ENCODE results near the gene INPP4B.

DNA sequence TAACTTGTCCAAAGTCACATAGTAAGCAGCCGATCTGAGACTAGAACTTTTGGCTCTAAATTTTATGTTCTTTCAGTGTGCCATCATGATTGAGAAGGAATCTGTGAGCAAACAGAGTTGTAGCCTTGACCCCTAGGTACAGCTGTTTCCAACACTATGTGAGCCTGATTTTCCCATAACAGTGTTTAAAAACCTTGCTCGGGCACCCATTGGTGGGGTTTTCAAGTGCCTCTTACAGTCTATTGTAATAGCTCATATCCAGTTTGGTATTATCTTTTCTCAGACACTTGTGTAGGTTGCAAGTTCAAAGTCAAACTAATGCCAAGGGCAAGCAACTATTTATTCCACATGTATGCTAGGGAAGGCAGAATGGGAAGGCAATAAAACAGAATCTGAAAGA lies 467.9 kb downstream of the INPP4B start:
- TF ChIP-seq, protein P1, sequence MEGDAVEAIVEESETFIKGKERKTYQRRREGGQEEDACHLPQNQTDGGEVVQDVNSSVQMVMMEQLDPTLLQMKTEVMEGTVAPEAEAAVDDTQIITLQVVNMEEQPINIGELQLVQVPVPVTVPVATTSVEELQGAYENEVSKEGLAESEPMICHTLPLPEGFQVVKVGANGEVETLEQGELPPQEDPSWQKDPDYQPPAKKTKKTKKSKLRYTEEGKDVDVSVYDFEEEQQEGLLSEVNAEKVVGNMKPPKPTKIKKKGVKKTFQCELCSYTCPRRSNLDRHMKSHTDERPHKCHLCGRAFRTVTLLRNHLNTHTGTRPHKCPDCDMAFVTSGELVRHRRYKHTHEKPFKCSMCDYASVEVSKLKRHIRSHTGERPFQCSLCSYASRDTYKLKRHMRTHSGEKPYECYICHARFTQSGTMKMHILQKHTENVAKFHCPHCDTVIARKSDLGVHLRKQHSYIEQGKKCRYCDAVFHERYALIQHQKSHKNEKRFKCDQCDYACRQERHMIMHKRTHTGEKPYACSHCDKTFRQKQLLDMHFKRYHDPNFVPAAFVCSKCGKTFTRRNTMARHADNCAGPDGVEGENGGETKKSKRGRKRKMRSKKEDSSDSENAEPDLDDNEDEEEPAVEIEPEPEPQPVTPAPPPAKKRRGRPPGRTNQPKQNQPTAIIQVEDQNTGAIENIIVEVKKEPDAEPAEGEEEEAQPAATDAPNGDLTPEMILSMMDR (IDR thresholded peaks at IDR 0.05): no peak
- TF ChIP-seq POLR2A (IDR thresholded peaks at IDR 0.05): no peak

All from body of pancreas (tissue), 4 donors.